HG02759 (cell line): Measurements from ENCODE around the gene TRMT10A.
A peak's percentile ranks its signal among the peaks of the same experiment; 100 is the strongest.

Experiments used
- ATAC-seq: cut with Tn5 transposase; IDR thresholded peaks from one replicate; pipeline ENCODE4 v1.9.1; 2021; ENCODE audit warnings: mild to moderate bottlenecking, moderate library complexity; ENCODE audit not compliant: unreplicated experiment

TRMT10A gene, protein sequence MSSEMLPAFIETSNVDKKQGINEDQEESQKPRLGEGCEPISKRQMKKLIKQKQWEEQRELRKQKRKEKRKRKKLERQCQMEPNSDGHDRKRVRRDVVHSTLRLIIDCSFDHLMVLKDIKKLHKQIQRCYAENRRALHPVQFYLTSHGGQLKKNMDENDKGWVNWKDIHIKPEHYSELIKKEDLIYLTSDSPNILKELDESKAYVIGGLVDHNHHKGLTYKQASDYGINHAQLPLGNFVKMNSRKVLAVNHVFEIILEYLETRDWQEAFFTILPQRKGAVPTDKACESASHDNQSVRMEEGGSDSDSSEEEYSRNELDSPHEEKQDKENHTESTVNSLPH

GRCh38 chr4:99563310-99564186 lies at the start of gene TRMT10A:
Gene TRMT10A (minus strand): TSS chr4:99564039. CDS start chr4:99559338, 4,701 bp downstream.
- ATAC-seq, result peak; percentile 95

DNA sequence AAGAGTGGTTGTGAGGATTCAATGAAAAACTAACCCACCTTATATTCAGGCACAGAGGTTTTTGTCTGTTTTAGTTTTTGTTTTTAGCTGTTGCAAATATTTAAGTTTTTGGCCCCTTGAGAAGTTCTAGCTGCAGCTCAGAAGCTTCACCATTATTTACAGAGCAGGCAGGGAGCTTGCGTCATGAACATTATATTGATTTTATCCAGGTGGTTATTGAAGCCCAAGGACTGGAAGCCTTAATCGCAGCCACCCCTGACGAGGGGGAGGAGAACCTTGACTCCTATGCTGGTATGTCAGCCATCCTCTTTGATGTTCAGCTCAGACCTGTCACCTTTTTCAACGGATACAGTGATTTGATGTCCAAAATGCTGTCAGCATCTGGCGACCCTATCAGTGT lies 48.9 kb upstream of the TRMT10A start:
- ATAC-seq, result no peak

GRCh38 chr4:99612281-99612680 lies 48.4 kb upstream of the TRMT10A start:
- no peak for ATAC-seq

DNA sequence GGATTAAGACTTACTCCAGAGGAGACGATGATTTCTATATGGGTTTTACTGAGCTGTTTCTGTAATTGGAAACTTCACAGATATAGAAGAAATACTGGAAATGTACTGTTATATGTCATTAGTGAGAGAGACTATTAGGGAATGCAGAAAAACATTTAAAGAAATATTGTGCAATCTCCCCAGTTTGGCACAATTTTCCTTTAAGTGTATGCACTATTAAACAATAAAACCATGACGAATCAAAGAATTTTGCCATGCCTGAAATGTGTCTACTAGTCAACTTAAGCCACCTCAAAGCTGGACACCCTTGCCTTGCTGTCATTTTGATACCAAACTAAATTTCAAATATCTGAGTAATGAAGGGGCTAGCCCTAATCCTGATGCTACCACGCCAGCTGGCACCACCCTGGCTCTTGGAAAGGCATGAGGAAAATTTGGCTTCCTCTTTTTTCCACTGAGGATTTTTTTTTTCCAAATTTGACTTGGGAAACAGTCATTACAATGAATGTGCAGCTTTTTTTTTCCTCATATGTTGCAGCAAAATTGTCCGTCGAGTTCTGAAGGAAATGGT lies 46.9 kb upstream of the TRMT10A start:
- ATAC-seq, result no peak

- ATAC-seq, result no peak
Observed at GRCh38 chr4:99608417-99608816, 44.6 kb upstream of the TRMT10A start.

GRCh38 chr4:99606716-99607115 lies 42.9 kb upstream of the TRMT10A start:
- no peak for ATAC-seq

GRCh38 chr4:99594818-99595217 lies 31.0 kb upstream of the TRMT10A start:
- no peak for ATAC-seq

DNA sequence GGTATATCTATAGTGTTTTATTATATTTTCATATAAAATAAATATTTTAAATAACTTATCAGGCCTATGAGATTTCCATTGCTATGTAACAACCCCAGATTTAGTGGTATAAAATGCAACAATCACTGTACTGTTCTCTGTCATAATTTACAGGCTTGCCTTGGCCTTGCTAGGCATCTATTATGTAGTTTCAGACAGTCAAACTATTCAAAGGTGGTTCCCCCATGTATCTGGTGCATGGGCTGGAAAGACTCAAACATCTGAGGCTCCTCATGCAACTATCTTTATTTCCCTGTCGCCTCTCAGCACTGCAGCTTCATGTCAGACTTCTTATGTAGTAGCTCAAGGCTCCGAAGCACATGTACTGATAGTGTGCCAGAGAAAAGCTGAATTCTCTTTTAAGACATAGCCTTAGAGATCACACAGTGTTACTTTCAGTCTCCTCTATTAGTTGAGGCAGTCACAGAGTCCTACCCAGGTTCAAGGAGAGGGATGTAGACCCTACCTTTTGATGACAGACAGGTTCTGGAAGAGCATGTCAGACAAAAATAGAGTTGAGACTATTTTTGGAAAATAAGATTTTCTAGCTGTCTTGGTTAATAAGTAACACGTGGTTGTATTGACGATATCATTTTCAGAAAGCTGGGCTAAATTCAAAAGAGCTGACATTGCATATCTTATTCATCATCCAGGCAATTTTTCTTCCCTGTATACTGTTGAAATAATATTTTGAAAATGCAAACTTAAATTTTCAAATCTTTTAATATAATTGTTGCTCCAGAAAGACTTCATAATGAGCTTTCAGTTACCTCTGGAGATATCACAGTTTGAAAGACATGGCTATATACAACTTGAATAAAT lies 30.2 kb upstream of the TRMT10A start:
- peak; percentile 80 for ATAC-seq

- ATAC-seq, result no peak
Observed at GRCh38 chr4:99591757-99592156, 27.9 kb upstream of the TRMT10A start.

DNA sequence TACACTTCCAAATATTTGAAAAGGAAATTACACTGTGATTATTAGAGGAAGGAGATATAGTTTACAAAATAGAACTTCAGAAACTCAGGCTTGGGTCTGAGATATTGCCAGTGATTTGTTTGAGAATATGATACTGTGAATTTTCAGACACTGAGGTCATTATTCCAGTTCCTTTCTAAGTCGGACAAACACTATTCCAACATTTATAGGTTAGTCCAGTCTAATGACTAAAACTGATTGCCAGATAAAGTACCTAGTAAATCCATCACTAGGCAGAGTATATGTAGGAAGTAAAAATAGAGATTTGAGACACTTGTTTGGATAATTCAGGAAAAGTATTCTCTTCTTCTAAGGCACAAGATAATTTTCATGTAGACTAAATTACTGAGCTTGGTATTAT lies 24.0 kb upstream of the TRMT10A start:
- no peak for ATAC-seq

DNA sequence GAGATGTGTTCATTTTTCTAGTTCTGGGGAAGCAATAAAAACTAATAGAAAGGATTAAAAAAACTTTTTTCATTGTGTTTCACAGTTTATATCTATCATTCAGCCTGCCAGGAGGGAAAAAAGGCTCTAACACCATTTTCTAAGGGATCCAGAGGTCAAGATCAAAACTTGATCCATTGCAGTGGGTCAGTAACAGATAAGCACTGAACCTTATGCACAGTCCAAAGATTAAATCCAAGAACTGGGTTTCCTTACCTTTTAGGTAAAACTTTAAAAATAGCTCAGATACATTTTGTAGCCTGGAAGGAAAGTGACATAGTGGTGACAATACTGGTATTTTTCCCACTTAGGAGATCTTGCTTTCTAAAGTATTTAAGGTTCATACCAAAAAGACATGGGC lies 23.5 kb upstream of the TRMT10A start:
- no peak for ATAC-seq

GRCh38 chr4:99586797-99587196 lies 23.0 kb upstream of the TRMT10A start:
- ATAC-seq, result no peak

GRCh38 chr4:99586322-99586721 lies 22.5 kb upstream of the TRMT10A start:
- no peak for ATAC-seq

- no peak for ATAC-seq
Observed at GRCh38 chr4:99585516-99585915, 21.7 kb upstream of the TRMT10A start.

DNA sequence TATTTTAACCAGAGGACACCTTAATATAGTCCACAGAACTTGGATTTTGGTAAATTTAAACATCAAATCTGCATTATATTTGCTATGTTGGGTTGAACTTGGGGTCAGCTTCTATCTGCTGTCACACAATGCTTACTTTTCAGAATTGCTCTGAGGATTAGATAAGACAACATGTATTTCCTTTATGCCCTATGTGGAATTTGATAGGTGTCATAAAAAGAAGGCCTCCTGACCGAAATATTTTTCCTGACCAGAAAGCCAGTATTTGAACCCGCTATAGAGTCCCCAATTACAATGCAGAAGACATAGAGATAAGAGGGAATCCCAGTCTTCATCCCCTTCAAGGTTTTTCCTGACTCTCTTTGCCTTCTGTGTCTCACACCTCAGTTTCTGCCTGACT lies 14.9 kb upstream of the TRMT10A start:
- ATAC-seq, result no peak

GRCh38 chr4:99574530-99575324 lies 10.9 kb upstream of the TRMT10A start, which contains the start of gene MTTP:
Gene MTTP (plus strand): TSS chr4:99574824. CDS start chr4:99574910, 86 bp downstream.
- peak; percentile 81 for ATAC-seq

GRCh38 chr4:99573735-99574368 lies 10.0 kb upstream of the TRMT10A start:
- no peak for ATAC-seq

DNA sequence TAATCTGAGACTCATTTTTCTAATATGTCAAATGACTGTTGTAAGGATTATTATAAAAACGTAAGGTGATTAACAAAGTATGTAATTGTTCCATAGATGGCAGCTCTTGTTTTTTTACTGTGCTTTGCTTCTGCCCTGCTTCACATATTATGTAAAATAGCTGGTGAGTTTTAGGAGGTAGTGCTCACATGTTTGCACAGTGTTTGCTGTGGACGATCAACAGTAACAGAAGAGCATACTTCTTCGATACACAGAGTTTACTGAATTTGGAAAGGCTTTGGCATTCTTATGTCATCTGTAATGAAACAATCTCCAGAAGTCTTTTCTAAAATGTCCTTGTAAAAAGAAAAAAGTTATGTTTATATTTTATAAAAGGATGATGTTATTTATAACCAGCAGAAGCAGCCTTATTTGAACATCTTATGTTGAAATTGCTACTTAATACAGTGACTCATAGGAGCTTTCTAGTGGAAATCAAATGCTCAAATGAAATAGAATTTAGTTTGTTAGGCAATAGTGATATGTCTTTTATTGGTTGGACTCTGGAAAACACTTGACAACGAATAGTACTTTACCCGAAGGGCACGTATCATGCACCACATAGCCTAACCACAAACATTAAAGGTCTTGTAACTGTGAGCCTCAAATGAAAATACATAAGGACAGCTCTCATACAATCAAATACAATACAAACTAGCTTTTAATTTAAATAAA lies 8.8 kb upstream of the TRMT10A start:
- ATAC-seq, result no peak

GRCh38 chr4:99571883-99572282 lies 8.0 kb upstream of the TRMT10A start:
- ATAC-seq, result no peak
